Neuronal stem cell (in vitro differentiated cells): Measurements from ENCODE around the gene OLFM3.

Source experiments
- DNase-seq: peaks from one replicate; pipeline ENCODE4 v3.0.0-alpha.2; 2013; ENCODE audit warnings: low spot score
- H2AFZ ChIP-seq: one replicate; pipeline ENCODE4 v1.6.1; 2013; ENCODE audit warnings: mild to moderate bottlenecking, low read length, inconsistent platforms
- H2AK5ac ChIP-seq: 2 replicates; pipeline ENCODE4 v1.6.1; 2013; ENCODE audit warnings: low read depth, mild to moderate bottlenecking, inconsistent platforms, low read length, moderate library complexity, mixed read lengths
- H2BK120ac ChIP-seq: 2 replicates; pipeline ENCODE4 v1.6.1; 2013; ENCODE audit warnings: low read depth, mild to moderate bottlenecking, inconsistent platforms, low read length, moderate library complexity, mixed read lengths
- H2BK12ac ChIP-seq: one replicate; pipeline ENCODE4 v1.6.1; 2013; ENCODE audit warnings: low read length, inconsistent platforms
- H2BK15ac ChIP-seq: 2 replicates; pipeline ENCODE4 v1.6.1; 2013; ENCODE audit warnings: mild to moderate bottlenecking, low read length, inconsistent platforms, mixed read lengths
- H2BK5ac ChIP-seq: one replicate; pipeline ENCODE4 v1.6.1; 2013; ENCODE audit warnings: inconsistent platforms, mild to moderate bottlenecking, low read length, moderate library complexity
- H3K14ac ChIP-seq: one replicate; pipeline ENCODE4 v1.6.1; 2013; ENCODE audit warnings: low read length, inconsistent platforms
- H3K18ac ChIP-seq: 2 replicates; pipeline ENCODE4 v1.6.1; 2013; ENCODE audit warnings: low read length, inconsistent platforms
- H3K23ac ChIP-seq: 2 replicates; pipeline ENCODE4 v1.6.1; 2013; ENCODE audit warnings: low read depth, mild to moderate bottlenecking, mixed read lengths, low read length, inconsistent platforms; ENCODE audit not compliant: poor library complexity
- H3K27ac ChIP-seq: replicated peaks from 3 replicates; pipeline ENCODE4 v1.5.1; 2013; ENCODE audit warnings: low read length, inconsistent platforms
- H3K27me3 ChIP-seq, 3 experiments: 2 replicates each; pipeline ENCODE4 v1.6.1; 2013; ENCODE audit warnings: low read length in 3 of 3, mild to moderate bottlenecking in 2 of 3, inconsistent platforms in 1 of 3, low read depth in 1 of 3, mixed read lengths in 1 of 3, moderate library complexity in 1 of 3; ENCODE audit not compliant: control insufficient read depth in 3 of 3, insufficient read depth in 3 of 3
- H3K36me3 ChIP-seq, 2 donors: replicated peaks in 1 of 2; 2 replicates each; pipeline ENCODE4 v1.6.1; 2013; ENCODE audit warnings: low read length in 2 of 2; ENCODE audit not compliant: control insufficient read depth in 2 of 2, insufficient read depth in 2 of 2
- H3K4ac ChIP-seq: 2 replicates; pipeline ENCODE4 v1.6.1; 2013; ENCODE audit warnings: inconsistent platforms, mild to moderate bottlenecking, low read length, moderate library complexity
- H3K4me1 ChIP-seq, 2 donors: 1 replicate in 1 of 2; 2 replicates in 1 of 2; pipeline ENCODE4 v1.6.1; 2013; ENCODE audit warnings: low read length in 2 of 2, low read depth in 1 of 2; ENCODE audit not compliant: control insufficient read depth in 2 of 2, insufficient read depth in 1 of 2
- H3K4me2 ChIP-seq: one replicate; pipeline ENCODE4 v1.6.1; 2013; ENCODE audit warnings: mild to moderate bottlenecking, low read length, inconsistent platforms; ENCODE audit not compliant: insufficient read depth, poor library complexity, severe bottlenecking
- H3K4me3 ChIP-seq, 2 donors: 2 replicates each; pipeline ENCODE4 v1.5.1; 2013; ENCODE audit warnings: low read length in 2 of 2, mild to moderate bottlenecking in 2 of 2, inconsistent platforms in 1 of 2, moderate library complexity in 1 of 2
- H3K79me1 ChIP-seq: one replicate; pipeline ENCODE4 v1.6.1; 2013; ENCODE audit warnings: low read depth, mild to moderate bottlenecking, inconsistent platforms, low read length, moderate library complexity
- H3K9ac ChIP-seq: one replicate; pipeline ENCODE4 v1.6.1; 2013; ENCODE audit warnings: mild to moderate bottlenecking, low read depth, low read length, inconsistent platforms; ENCODE audit not compliant: poor library complexity
- H3K9me3 ChIP-seq, 2 donors: replicated peaks in 1 of 2; 2 replicates each; pipeline versions ENCODE3 to v1.6.1; 2013; ENCODE audit warnings: low read length in 2 of 2, mild to moderate bottlenecking in 2 of 2, inconsistent platforms in 1 of 2, low read depth in 1 of 2, mixed read lengths in 1 of 2, moderate library complexity in 1 of 2; ENCODE audit not compliant: control insufficient read depth in 2 of 2, insufficient read depth in 1 of 2
- H4K8ac ChIP-seq: one replicate; pipeline ENCODE4 v1.6.1; 2013; ENCODE audit warnings: low read depth, mild to moderate bottlenecking, inconsistent platforms, low read length, moderate library complexity
- H4K91ac ChIP-seq: one replicate; pipeline ENCODE4 v1.6.1; 2013; ENCODE audit warnings: low read length, low read depth, mild to moderate bottlenecking, inconsistent platforms; ENCODE audit not compliant: poor library complexity
- WGBS, 2 donors: extraction: QIAGEN DNeasy Blood & Tissue Kit; methylation state at CpG; one replicate each; pipeline ENCODE4 v1.1.7; 2013; ENCODE audit warnings: missing lambda C conversion rate in 2 of 2, mixed read lengths in 1 of 2; ENCODE audit not compliant: insufficient read length in 2 of 2, insufficient replicate concordance in 1 of 2; ENCODE audit errors: extremely low coverage in 2 of 2; 5-methylcytosine and 5-hydroxymethylcytosine counted together

OLFM3 gene

DNA sequence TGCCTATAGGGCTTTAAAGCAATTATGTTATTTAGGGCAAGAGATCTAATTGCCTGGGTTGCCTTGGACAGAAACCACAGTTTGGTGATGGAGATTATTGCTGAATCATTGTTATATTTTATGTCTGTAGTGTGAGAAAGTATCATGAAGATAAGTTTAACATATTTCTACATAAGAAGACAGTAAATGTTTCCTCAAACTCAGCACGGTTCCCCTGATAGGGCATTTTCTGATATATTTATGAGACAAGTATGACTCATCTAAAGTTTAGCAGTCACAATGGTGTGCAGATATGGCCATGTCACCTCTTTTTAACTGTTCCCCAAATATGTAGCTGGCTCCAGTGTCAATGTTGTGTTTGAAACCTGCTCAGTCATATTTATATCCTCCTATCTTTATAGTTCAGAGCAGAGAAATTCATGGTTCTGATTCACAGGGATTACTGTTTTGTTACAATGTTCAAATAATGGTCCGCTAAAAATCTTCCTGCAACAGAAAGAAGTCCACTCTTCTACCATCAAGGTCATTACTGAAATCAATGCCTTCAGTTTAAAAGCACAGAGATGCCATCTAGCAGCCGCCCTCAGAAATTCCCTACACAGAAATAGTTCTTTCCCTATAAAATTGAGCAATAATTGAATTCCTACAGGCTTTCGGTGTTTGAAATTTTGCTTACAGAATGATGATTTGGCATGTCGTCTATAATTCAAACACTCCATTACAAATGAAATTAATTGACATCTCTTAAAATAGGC lies 3.7 kb downstream of the OLFM3 start:
- no peaks in the 10 kb centered on the region for H3K27me3 ChIP-seq
- H3K18ac ChIP-seq, result no peak overlapping the region
- no peak overlapping the region for H2BK12ac ChIP-seq
- H3K4me1 ChIP-seq, result no peaks in the 10 kb centered on the region
- H2AFZ ChIP-seq, result no peak overlapping the region
- no peak overlapping the region for H2BK5ac ChIP-seq
- no peak overlapping the region for H3K14ac ChIP-seq
- H2BK15ac ChIP-seq, result no peak overlapping the region
- no peaks in the 10 kb centered on the region for H3K36me3 ChIP-seq
- no peak overlapping the region for H4K91ac ChIP-seq
- no CpG with 5 or more reads among the region's 5 CpGs for WGBS, 2 donors
- H4K8ac ChIP-seq, result no peak overlapping the region
- no peak overlapping the region for H2BK120ac ChIP-seq
- H3K9me3 ChIP-seq, result no peaks in the 10 kb centered on the region
- no peak overlapping the region for H3K23ac ChIP-seq
- H3K4ac ChIP-seq, result no peak overlapping the region
- no peak overlapping the region for H2AK5ac ChIP-seq
- H3K4me2 ChIP-seq, result no peak overlapping the region
- no peak overlapping the region for H3K9ac ChIP-seq
- no peak overlapping the region for H3K27ac ChIP-seq
- DNase-seq, result no peak
- no peak overlapping the region for H3K4me3 ChIP-seq
- no peaks in the 10 kb centered on the region for H3K79me1 ChIP-seq

DNA sequence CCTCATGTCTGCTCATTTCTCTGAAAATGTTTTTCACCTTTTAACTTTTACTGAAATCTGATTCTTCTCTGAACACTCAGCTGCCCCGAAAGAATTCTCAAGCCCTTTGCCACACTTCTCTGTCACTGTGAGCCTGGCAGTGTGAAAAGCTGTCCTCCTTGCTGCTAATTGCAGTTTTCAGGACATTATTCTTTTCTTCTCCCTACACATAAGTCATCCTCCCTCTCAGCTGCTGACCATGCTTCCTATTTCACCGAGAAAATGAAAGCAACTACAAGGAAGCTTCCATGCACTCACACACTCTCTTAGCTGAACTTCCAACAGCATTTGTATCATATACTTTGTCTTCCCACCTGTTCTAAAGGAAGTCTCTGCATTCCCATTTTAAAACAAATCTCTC lies 15.8 kb downstream of the OLFM3 start:
- H3K14ac ChIP-seq, result no peak overlapping the region
- WGBS, 2 donors, result no CpG with 5 or more reads among the region's 2 CpGs
- no peak for DNase-seq
- peaks cover 0 to 16% of the 10 kb centered on the region in 2 donors for H3K9me3 ChIP-seq
- H3K36me3 ChIP-seq, result no peaks in the 10 kb centered on the region
- no peak overlapping the region for H2BK5ac ChIP-seq
- no peak overlapping the region for H3K18ac ChIP-seq
- H3K4me2 ChIP-seq, result no peak overlapping the region
- H3K9ac ChIP-seq, result no peak overlapping the region
- peak overlapping the region; percentile 73 for H2AFZ ChIP-seq
- H2AK5ac ChIP-seq, result no peak overlapping the region
- H3K79me1 ChIP-seq, result no peaks in the 10 kb centered on the region
- peaks cover 0 to 5% of the 10 kb centered on the region in 2 donors for H3K4me1 ChIP-seq
- H4K91ac ChIP-seq, result no peak overlapping the region
- no peak overlapping the region for H3K23ac ChIP-seq
- H2BK15ac ChIP-seq, result no peak overlapping the region
- peak overlapping the region; percentile 42 for H3K27ac ChIP-seq
- no peak overlapping the region for H4K8ac ChIP-seq
- H3K4ac ChIP-seq, result no peak overlapping the region
- no peak overlapping the region for H2BK120ac ChIP-seq
- no peak overlapping the region for H3K4me3 ChIP-seq
- H2BK12ac ChIP-seq, result no peak overlapping the region
- H3K27me3 ChIP-seq, result no peaks in the 10 kb centered on the region

DNA sequence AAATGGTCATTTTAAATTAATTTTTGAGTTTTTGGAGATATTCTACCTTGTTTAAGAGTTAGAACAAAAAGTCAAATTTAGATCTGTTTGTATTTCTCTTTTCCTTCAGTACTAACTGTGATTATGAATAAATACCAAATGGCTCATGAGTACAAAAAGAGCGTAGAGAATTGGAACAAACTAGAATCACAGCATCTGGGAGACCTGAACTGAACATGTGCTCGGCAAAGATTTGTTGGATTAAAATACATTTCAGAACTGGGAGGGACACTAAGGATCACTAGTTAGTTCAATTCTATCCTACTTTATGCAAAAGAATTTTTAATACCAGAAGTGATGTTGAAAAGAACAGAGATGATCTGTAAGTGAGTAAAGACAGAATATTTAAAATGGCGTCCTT lies 19.5 kb downstream of the OLFM3 start:
- no peak for DNase-seq
- Histone ChIP-seq H3K79me1 (no peaks in the 10 kb centered on the region), H2AK5ac (no peak overlapping the region), H2BK5ac (no peak overlapping the region), H3K27ac (no peak overlapping the region), H3K4me2 (no peak overlapping the region), H3K4ac (no peak overlapping the region), H4K8ac (no peak overlapping the region), H2AFZ (no peak overlapping the region), H3K4me1 (peaks cover 0 to 4% of the 10 kb centered on the region in 2 donors), H3K9ac (no peak overlapping the region), H3K27me3 (no peaks in the 10 kb centered on the region), H2BK15ac (no peak overlapping the region), H3K9me3 (peaks cover 0 to 13% of the 10 kb centered on the region in 2 donors), H3K14ac (no peak overlapping the region), H2BK120ac (no peak overlapping the region), H3K18ac (no peak overlapping the region), H4K91ac (no peak overlapping the region), H3K4me3 (no peak overlapping the region), H3K23ac (no peak overlapping the region), H3K36me3 (no peaks in the 10 kb centered on the region), H2BK12ac (no peak overlapping the region)
- no CpG with 5 or more reads among the region's 3 CpGs for WGBS, 2 donors

GRCh38 chr1:101976161-101976560 lies 20.6 kb downstream of the OLFM3 start:
- Histone ChIP-seq H3K4me1 (peaks cover 0 to 4% of the 10 kb centered on the region in 2 donors), H3K27ac (no peak overlapping the region), H2AFZ (no peak overlapping the region), H3K36me3 (no peaks in the 10 kb centered on the region), H4K8ac (no peak overlapping the region), H3K18ac (no peak overlapping the region), H2BK5ac (no peak overlapping the region), H3K4me2 (no peak overlapping the region), H2BK12ac (no peak overlapping the region), H2BK120ac (no peak overlapping the region), H4K91ac (no peak overlapping the region), H3K27me3 (no peaks in the 10 kb centered on the region), H3K14ac (no peak overlapping the region), H3K79me1 (no peaks in the 10 kb centered on the region), H3K9me3 (peaks cover 0 to 13% of the 10 kb centered on the region in 2 donors), H2AK5ac (no peak overlapping the region), H3K4me3 (no peak overlapping the region), H2BK15ac (no peak overlapping the region), H3K23ac (no peak overlapping the region), H3K9ac (no peak overlapping the region), H3K4ac (no peak overlapping the region)
- no peak for DNase-seq
- no CpG with 5 or more reads among the region's 3 CpGs for WGBS, 2 donors
